ENCODE measurements around the gene CNTN4. TPM values are rescaled to one million over a fixed set of nuclear protein-coding genes. Genes with fewer than 3 reads are reported as not detected.

The CNTN4 gene
- polyA plus RNA-seq, 1 donor = 2.6 TPM

- DNase-seq = no peak
Observed at GRCh38 chr3:2706836-2707210, 608.2 kb downstream of the CNTN4 start.

- no peak for DNase-seq
Observed at GRCh38 chr3:2711081-2711480, 612.4 kb downstream of the CNTN4 start.

DNA sequence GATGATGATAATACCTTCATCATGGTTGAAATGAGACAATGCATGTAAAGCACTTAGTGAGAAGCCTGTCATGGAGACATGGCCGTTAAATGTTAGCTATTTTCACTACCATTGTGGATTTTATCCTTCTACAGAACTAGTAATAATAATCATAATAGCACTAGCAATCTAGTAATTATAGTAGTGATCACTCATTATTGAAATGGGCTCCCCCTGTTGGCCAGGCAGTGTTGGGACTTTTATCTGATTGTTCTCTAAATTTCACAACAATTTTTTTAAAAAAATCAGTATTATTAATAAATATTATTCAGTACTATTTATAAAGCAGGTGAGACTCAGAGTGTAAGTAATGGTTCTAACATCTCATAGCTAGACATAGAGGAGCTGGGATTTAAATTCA, 615.3 kb downstream of the CNTN4 start:
- DNase-seq = no peak

- DNase-seq = no peak
Observed at GRCh38 chr3:2714834-2715233, 616.2 kb downstream of the CNTN4 start.

DNA sequence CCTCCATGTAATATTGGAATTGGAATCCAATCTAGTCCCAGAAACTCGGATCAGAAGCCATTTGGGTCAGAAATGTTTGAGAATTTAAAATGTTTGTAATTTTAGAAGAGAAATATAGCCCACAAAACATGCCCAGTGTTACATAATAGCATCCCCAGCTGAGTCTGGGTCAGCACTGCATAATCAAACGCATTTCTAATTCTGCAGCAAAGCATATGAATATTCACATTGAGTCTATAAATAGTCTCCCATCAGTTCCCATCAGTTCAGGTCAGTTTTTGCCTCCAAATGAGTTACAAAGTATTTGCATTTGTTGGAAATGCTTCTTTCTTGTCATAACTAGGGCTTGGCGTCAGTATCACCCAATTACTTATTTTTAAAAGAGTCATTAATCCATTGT, 628.4 kb downstream of the CNTN4 start:
- no peak for DNase-seq

DNA sequence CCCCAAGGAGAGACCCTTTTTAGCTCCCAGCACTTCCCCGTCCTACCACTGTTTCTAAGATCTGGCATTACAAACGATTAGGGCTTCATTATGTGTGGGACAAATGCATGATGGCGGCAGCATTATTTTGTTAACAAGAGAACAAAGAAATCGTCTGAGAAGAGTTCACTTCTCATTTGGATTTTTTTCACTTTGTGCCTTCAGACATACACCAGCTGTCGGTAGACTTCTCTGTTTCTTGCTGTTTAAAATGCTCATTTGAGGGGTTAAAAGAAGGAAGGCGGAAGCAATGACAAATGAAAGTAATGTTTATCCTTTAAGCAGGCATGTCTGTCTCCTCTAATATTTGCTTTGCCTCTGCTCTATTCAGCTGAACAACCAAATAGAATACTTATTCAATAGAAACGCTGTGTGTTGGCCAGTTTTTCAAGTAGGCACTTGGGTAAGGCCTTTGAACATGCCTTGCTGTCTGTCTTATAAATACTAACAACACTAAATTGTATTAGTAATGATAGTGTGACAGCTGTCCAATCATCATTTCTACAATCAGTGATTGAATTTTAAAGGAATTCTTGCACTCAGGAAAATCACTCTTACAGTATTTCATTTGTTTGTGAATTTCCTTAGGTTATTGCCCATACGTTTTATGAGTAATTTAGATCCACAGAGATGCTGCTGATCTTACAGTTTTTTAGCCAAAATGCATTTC, 629.1 kb downstream of the CNTN4 start:
- no peak for DNase-seq

DNA sequence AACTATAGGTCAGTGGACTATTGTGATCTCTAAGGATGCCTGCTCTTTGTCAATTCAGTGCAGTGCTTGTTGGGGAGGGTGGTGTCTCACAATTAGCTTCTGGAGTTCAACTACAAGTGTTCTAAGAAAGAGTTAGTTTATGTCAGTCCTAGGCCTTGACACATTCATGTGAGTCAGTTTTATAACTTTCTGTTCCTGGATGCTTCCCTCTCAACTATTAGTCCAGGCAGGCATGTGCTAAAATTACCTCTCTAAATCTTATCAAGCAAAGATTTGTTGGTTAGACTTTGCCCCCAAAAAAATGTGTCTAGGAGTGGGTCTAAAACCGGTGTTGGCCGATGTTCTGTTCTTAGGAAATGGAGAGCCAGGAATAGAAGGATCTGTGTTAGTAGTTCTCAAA, 633.2 kb downstream of the CNTN4 start:
- no peak for DNase-seq

GRCh38 chr3:2735392-2735894, 636.8 kb downstream of the CNTN4 start:
- no peak for DNase-seq

- DNase-seq = no peak
Observed at GRCh38 chr3:2741516-2741915, 642.9 kb downstream of the CNTN4 start.

DNA sequence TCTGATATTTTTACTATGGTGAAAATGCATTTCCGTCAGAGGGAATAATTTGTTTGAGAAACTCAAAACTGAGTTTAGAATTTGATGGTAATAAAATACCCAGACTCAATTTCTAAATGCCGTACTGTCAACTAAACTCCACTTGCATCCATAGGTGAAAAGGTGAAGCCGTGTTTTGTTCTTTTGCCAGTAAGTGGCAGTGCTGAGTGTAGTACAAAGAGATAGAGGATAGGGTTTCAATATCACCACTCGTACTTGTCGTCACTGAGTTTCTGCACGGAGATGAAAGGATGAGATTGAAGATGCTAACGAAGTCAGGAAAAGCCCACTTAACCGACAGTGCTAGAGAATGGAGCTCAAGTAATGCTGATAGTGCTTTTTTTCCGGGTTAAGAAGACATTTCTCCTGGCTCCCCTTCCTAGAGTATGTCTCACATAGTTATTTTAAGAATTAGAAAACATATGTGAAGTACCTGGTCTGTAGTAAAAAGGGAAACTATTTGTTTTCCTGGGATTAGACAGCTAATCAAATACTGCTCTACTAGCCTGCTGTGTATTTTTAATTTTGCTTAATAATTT, 666.4 kb downstream of the CNTN4 start:
- no peak for DNase-seq

DNA sequence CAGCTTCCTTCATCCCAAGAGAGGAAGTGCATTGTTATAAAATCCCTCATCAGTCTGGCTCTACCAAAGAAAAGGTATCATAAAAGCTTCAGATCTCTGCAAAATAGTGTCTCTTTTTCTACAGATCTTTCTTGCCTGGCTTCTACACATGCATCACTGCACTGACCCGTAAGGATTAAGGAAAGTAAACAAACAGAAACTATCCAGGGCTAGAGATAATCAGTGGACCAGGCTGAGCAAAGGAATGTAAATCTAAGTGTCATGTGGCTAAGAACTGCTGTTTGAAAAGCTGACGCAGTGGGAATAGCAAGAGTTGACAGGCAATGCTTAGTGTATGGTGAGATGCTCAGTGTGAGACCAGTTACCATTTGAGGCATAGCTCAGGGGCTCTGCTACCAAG, 671.8 kb downstream of the CNTN4 start:
- no peak for DNase-seq

- no peak for DNase-seq
Observed at GRCh38 chr3:2771193-2771592, 672.5 kb downstream of the CNTN4 start.

DNA sequence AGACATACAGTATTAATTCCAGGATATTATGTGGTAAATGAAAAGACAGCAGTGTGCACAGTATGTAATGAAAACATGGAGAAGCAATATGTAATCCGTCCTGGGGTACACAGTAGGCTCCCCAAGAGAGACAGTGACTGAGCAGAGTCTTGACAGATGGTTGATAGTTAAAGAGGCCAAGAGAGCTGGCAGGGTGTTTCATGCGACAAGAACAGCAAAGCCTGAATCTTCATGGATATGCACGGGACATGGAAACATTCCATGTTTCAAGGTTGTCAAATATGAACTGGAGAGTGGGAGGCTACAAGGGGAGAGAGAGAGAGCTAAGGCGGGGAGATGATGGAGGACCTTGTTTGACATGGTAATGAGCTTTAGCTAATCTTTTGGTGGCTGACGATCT, 673.1 kb downstream of the CNTN4 start:
- no peak for DNase-seq

GRCh38 chr3:2772803-2773202, 674.1 kb downstream of the CNTN4 start:
- DNase-seq = no peak

DNA sequence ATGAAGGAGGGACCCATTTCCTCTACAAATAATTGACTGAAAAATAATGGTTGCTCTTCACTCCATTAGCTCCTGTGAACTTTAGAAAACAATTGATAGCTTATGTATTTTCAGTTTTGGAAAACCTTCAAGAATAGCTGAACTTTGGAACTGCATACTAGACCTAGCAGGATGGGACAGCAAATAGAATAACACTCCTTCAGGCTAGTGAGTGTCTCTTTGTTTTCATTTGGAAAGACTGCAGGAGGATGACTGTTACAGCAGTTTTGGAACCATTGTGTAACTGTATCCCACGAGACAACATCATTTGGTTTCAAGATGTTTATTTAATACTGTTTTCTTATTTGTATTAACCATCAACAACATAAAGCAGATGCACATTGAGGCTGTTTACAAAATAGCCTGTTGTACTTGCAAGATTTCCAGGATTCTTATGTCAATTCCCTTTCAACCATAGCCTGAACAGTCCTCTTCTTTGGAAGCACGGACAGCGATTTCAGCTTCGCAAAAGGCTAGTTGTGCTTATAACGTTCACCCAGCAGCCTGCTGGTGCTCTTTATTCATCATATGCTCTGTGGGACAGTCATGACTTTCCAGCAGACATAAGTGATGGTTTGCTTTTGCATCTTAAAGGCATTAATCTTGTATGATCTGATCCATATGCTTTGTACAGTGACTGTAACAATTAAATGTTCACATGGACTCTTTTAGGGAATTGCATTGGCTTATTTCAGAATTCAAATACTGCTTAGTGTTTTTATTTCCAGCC, 676.0 kb downstream of the CNTN4 start:
- peak; percentile 52 for DNase-seq

DNA sequence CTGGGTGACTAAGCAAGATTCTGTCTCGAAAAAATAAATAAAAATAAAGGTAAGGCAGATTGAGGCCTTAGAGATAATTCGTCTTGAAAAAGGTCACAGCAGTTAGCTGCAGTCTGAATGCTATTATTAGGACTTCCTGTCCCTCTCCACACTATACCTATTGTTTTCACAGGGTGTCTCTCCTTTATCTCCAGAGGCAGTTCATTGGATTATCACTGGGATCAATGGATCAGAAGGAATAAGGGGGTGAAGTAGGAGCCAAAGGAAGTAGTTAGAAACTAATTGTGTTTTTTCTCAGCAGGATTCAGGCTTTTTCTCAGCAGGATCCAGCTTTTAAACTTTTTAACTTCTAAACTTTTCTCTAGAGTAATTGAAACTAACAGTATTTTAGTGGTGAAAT, 684.6 kb downstream of the CNTN4 start:
- no peak for DNase-seq

GRCh38 chr3:2784627-2785026, 686.0 kb downstream of the CNTN4 start:
- no peak for DNase-seq

GRCh38 chr3:2790266-2790815, 691.7 kb downstream of the CNTN4 start:
- no peak for DNase-seq

GRCh38 chr3:2792432-2792831, 693.8 kb downstream of the CNTN4 start:
- no peak for DNase-seq

DNA sequence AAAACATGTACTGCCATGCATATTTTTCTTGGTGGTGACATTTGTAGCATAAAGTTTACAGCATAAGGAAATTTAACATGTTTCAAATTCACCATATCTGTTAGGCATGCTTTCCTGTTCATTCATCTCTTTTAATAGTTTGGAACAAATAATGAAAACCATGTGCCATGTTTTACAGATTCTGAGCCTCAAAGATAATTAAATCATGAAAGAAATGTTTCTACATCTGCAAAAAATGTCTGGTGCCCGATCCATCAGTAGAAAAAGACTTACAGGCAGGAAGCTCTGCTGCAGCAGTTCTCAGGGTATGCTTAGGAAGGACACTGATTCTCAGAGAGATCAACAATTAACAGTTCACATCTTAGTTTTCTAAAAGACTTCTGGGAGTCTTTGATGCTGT, 695.3 kb downstream of the CNTN4 start:
- DNase-seq = no peak

DNA sequence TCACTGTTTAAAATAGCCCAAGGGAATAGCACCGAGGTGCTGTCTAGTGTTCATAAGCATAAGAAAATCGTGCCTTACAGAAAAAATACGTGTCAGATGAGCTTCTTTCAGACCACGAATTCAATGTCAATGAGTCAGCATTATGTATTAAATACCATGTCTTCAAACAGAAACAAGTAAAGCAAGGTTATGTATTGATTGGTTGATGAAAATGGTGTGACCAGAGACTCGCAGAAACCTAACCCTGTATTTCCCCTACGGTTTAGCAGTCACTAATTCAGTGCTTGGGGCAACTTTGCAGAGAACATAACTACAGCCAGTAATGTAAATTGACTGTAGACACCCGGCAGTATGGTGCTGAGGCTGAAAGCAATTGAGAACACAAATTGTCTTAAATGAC, 703.8 kb downstream of the CNTN4 start:
- no peak for DNase-seq

DNA sequence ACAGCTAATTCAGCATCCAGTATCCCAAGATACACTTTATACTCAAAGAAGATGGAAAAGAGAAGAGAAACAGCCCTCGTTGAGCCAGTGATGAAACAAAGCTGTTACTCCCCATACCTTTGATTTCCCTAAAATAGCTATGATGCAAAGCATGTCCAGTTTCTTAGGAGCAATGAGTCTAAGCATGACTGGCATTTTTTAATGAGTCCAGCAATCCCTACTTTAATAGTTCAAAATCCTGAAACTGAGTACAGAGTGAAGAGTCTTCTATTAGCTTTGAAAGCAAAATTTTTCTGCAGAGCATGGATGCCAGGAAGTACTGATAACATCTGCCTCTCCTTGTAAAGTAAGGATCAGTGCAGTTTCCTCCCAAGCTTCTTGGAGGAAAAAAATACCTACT, 708.8 kb downstream of the CNTN4 start:
- no peak for DNase-seq

GRCh38 chr3:2810723-2811122, 712.1 kb downstream of the CNTN4 start:
- DNase-seq = peak; percentile 14

DNA sequence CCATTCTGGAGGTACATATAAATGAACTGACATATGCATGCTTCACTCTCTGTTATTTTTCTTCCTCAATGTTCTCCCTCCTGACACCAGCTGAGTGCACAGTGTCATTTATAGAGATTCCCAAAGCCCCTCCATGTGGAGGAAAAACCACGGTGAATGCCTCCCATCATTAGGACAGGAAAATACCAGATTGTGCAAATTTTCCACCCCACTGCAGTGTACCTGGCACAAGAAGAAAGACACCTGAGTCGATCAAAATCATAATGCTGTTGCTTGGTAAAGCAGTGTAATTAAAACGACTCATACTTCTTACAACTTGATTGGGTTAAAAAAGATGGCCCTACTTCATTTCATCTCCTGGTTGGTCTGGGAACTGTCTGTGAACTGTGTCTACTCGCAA, 720.9 kb downstream of the CNTN4 start:
- DNase-seq = no peak

Data from hindlimb muscle (tissue), 1 donor.